Heart right ventricle (tissue), 16 donors: ENCODE measurements around the gene GPER1. TPM values are rescaled to one million over a fixed set of nuclear protein-coding genes. Genes with fewer than 3 reads are reported as not detected.

Source experiments
- ATAC-seq, 8 donors: fragments of 200-7000 bp; cut with Tn5 transposase; one replicate each; pipeline ENCODE4 v1.9.1; 2020; ENCODE audit warnings: mild to moderate bottlenecking in 8 of 8, moderate library complexity in 8 of 8, moderate number of reproducible peaks in 1 of 8
- DNase-seq, 2 donors: peaks; one replicate each; pipeline ENCODE4 v3.0.0-alpha.2; 2020
- H3K27ac ChIP-seq, 10 donors: fragments of 200-600 bp; sonication (generic) in 2 of 10; one replicate each; pipeline versions ENCODE4 v1.5.0 to v1.8.0; 2020 to 2022; ENCODE audit warnings: mild to moderate bottlenecking in 3 of 10
- H3K27me3 ChIP-seq, 7 donors: fragments of 200-600 bp; one replicate each; pipeline ENCODE4 v1.8.0; 2021 to 2022; ENCODE audit warnings: mild to moderate bottlenecking in 2 of 7
- H3K36me3 ChIP-seq, 9 donors: fragments of 200-600 bp; sonication (generic) in 1 of 9; one replicate each; pipeline versions ENCODE4 v1.5.0 to v1.8.0; 2020 to 2022; ENCODE audit warnings: mild to moderate bottlenecking in 2 of 9
- H3K4me1 ChIP-seq, 9 donors: fragments of 200-600 bp; sonication (generic) in 1 of 9; one replicate each; pipeline versions ENCODE4 v1.5.0 to v1.8.0; 2020 to 2022; ENCODE audit warnings: mild to moderate bottlenecking in 4 of 9
- H3K4me3 ChIP-seq, 10 donors: fragments of 200-600 bp; sonication (generic) in 2 of 10; one replicate each; pipeline versions ENCODE4 v1.5.0 to v1.8.0; 2020 to 2022; ENCODE audit warnings: mild to moderate bottlenecking in 7 of 10, moderate library complexity in 2 of 10
- H3K9me3 ChIP-seq, 11 donors: fragments of 200-600 bp in 10 of 11; sonication (generic) in 2 of 11; one replicate each; pipeline versions ENCODE4 v1.5.0 to v1.8.0; 2013 to 2022; ENCODE audit warnings: mild to moderate bottlenecking in 2 of 11, control low read depth in 1 of 11, moderate library complexity in 1 of 11
- CTCF ChIP-seq, 9 donors: fragments of 200-600 bp; sonication (generic) in 2 of 9; IDR thresholded peaks; one replicate each; pipeline versions ENCODE4 v1.5.0 to v1.8.0; 2021 to 2022; ENCODE audit warnings: antibody characterized with exemption in 9 of 9, mild to moderate bottlenecking in 5 of 9, moderate library complexity in 1 of 9
- WGBS, 2 donors: extraction: QIAGEN DNeasy Blood & Tissue Kit; methylation state at CpG; one replicate each; pipeline ENCODE4 v1.1.7; 2013; ENCODE audit warnings: inconsistent platforms in 1 of 2; 5-methylcytosine and 5-hydroxymethylcytosine counted together
- intact Hi-C, 10 donors: fragments of 100-400 bp; cut with DNase I; formaldehyde crosslinking; loops; one replicate each; pipeline versions ENCODE4 v1.11.1 to v1.14.2; 2022
- polyA plus RNA-seq, 2 donors: library from polyadenylated mRNA; stranded (reverse); fragments of 200-250 nt; gene quantifications; one replicate each; pipeline ENCODE4 v1.2.3, GENCODE V29; 2013
- total RNA-seq, 10 donors: library from RNA; stranded (reverse); fragmentation: NEBNext Ultra II Directional in 3 of 10; extraction: Animal tissue kit (Norgen Biotek cat#: 25700) in 3 of 10; gene quantifications; one replicate each; pipeline versions ENCODE4 v1.2.1 to v1.2.4, GENCODE V29; 2021 to 2023
- donor health status: Arrhythmogenic right ventricular cardiomyopathy.
- donor health status: ischemic (EF 13 %, LVEDD 7.1; RV severe dilation, severe dysfunction).
- donor health status: healthy with polysubstance abuse.
- donor health status: DM: no; HTN: yes; CAD: no.
- donor health status: DM: no; HTN: no; CAD: no.
- donor health status: ischemic (EF 25% LVEDD 6.9; RV normal size, moderate dysfunction).
- donor health status: ischemic (EF 25% LVEDD 5.7; RV mildly dilated, moderate dysfunction).
- donor health status: healthy.
- donor health status: DM: yes; HTN: yes; CAD: no.
- donor health status: Ischemic cardiomyopathy.
- donor health status: ischemic (EF 35%, LVEDD 5.7; RV mildly dilated, moderate dysfunction).
- donor health status: nonischemic (EF 11% LVEDD 7.7; RV severe dilation, severe dysfunction).
- donor health status: DM: yes; HTN: yes; CAD: no.
- donor health status: PGD.
- donor health status: ischemic (EF 29% LVEDD 5.4; RV normal size, mild dysfunction).
- donor health status: nonischemic (EF 23%, LVEDD 6.1; RV moderate dilation, normal function).

Gene GPER1
- total and polyA plus RNA-seq, 12 donors = 1.1 to 4.7 (median 1.9) TPM

GRCh38 chr7:1042492-1042833 lies 45.5 kb upstream of the GPER1 start:
- intact Hi-C loops = no loop called here
- H3K4me3 ChIP-seq = no peak overlapping the region
- no peaks in the 10 kb centered on the region for H3K36me3 ChIP-seq
- H3K4me1 ChIP-seq = peaks cover 15 to 67% (median 56%) of the 10 kb centered on the region in 9 donors
- no peaks in the 10 kb centered on the region for H3K9me3 ChIP-seq
- ATAC-seq (peak in 4 of 8 donors; percentile 11 to 49 (median 32)), DNase-seq (no peak)
- no peaks in the 10 kb centered on the region for H3K27me3 ChIP-seq
- no peak for TF ChIP-seq CTCF (IDR thresholded peaks at IDR 0.05)
- H3K27ac ChIP-seq = peak overlapping the region in 6 of 10 donors; percentile 37 to 97 (median 67)
- WGBS, 2 donors = 54 to 59% methylated on average over 7 of the region's 7 CpGs

GRCh38 chr7:1043552-1044188 lies 44.2 kb upstream of the GPER1 start:
- no peaks in the 10 kb centered on the region for H3K9me3 ChIP-seq
- H3K4me1 ChIP-seq = peaks cover 15 to 79% (median 63%) of the 10 kb centered on the region in 9 donors
- ATAC-seq (peak in 5 of 8 donors; percentile 12 to 26 (median 14)), DNase-seq (no peak)
- peak overlapping the region; percentile 78 to 97 (median 92) for H3K27ac ChIP-seq
- intact Hi-C loops = no loop called here
- H3K4me3 ChIP-seq = peak overlapping the region in 9 of 10 donors; percentile 6 to 99 (median 81)
- H3K27me3 ChIP-seq = no peaks in the 10 kb centered on the region
- TF ChIP-seq CTCF (IDR thresholded peaks at IDR 0.05) = peak in 1 of 9 donors; percentile 8
- WGBS, 2 donors = 46 to 50% methylated on average over 18 of the region's 18 CpGs
- H3K36me3 ChIP-seq = no peaks in the 10 kb centered on the region

GRCh38 chr7:1044189-1045068 lies 43.5 kb upstream of the GPER1 start, which contains the start of gene GPR146:
Gene GPR146 (plus strand): TSS chr7:1044546. CDS start chr7:1057516, 12,970 bp downstream.
- ATAC-seq (peak; percentile 94 to 99 (median 97)), DNase-seq (peak; percentile 97 to 99)
- no peaks in the 10 kb centered on the region for H3K9me3 ChIP-seq
- no peaks in the 10 kb centered on the region for H3K36me3 ChIP-seq
- TF ChIP-seq CTCF (IDR thresholded peaks at IDR 0.05) = peak; percentile 9 to 79 (median 53)
- intact Hi-C loops = no loop called here
- H3K4me1 ChIP-seq = peaks cover 18 to 87% (median 70%) of the 10 kb centered on the region in 9 donors
- H3K27me3 ChIP-seq = no peaks in the 10 kb centered on the region
- WGBS, 2 donors = 1% methylated on average over 67 to 74 of the region's 74 CpGs
- peak within 1 kb of the TSS; percentile 78 to 97 (median 92) for H3K27ac ChIP-seq
- H3K4me3 ChIP-seq = peak within 1 kb of the TSS; percentile 64 to 99 (median 79)
